ENCODE measurements around the gene OSBPL5.

The OSBPL5 gene, protein sequence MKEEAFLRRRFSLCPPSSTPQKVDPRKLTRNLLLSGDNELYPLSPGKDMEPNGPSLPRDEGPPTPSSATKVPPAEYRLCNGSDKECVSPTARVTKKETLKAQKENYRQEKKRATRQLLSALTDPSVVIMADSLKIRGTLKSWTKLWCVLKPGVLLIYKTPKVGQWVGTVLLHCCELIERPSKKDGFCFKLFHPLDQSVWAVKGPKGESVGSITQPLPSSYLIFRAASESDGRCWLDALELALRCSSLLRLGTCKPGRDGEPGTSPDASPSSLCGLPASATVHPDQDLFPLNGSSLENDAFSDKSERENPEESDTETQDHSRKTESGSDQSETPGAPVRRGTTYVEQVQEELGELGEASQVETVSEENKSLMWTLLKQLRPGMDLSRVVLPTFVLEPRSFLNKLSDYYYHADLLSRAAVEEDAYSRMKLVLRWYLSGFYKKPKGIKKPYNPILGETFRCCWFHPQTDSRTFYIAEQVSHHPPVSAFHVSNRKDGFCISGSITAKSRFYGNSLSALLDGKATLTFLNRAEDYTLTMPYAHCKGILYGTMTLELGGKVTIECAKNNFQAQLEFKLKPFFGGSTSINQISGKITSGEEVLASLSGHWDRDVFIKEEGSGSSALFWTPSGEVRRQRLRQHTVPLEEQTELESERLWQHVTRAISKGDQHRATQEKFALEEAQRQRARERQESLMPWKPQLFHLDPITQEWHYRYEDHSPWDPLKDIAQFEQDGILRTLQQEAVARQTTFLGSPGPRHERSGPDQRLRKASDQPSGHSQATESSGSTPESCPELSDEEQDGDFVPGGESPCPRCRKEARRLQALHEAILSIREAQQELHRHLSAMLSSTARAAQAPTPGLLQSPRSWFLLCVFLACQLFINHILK

DNA sequence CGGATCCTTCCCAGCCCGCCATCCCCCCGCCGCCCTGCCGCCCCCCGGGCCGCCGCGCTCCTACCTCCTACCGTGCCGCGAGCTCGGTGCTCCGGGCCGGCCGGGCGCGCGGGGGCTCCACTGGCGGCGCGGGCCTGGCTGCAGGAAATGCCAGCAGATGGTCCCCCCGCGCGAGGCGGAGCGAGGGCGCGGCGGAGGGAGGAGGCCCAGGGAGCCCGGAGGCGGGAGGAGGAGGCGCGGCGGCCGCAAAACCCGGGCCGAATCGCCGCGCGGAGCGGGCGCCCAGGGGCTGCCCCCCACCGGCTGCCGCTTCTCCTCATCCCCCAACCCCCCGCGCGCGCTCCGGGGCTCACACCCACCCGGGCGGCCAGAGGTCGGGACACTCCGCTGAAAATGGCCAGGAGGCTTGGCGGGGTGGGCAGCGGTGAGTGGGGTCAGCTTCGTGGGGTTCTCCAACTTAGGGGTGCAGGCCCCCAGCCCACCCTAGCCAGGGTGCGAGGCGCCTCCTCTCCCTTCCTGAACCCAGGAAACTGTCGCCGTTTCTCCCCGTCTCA lies at the start of gene OSBPL5:
TSS of gene OSBPL5 (minus strand) at position 159 of the 554 bp plus-strand sequence. CDS start 36,162 bp downstream, outside the sequence.
- DNase-seq (ENCODE audit: low spot score), result peak; percentile 91

DNA sequence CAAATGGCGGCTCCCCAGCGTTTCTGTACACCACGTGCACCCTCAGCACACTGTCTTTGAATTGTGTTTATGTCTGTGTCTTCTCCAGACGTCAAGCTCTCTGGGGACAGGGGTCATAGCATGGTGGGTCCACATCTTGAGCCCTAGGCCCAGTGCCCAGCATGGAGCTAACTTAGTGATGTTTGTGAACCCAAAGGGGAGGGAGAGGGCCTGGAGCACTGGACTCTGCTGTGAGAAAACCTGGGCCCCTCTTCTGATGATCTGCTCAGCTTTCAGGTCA lies 49.2 kb upstream of the OSBPL5 start:
- no peak for DNase-seq (ENCODE audit: low spot score)

DNA sequence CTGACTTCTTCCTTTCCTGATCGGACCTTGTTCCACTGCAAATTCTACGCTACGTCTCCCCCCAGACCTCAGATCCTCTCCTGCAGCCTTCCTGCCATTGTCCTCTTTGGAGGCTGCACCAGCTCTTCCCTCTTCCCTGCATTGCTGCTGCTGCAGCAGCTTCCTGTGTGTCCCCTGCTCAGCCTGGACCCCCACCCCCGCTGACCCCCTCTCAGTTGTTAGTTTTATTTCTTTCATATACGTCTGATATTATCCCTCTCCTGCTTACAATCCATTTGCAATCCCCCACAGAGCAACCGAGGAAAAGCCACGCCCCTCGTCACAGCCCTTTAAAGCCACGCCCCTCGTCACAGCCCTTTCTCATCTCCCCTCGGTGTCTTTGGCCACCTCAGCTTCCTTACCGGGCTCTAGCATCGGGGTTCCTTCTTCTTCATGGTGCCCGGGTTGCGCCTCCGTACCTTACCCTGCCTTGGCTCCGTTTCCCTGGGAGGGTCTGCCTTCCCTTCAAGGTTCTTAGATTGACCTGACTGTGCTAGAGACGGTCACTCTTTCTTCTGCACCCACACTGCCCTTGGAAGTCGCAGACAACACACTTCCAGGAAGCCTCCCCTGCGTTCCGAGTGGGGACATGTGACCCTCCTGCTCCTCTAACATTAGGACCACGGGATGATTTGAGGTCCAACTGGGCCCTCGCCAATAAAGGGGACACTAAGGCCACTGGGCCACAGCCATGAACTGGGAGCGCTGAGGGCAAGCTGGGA lies 48.7 kb upstream of the OSBPL5 start:
- no peak for DNase-seq (ENCODE audit: low spot score)

DNA sequence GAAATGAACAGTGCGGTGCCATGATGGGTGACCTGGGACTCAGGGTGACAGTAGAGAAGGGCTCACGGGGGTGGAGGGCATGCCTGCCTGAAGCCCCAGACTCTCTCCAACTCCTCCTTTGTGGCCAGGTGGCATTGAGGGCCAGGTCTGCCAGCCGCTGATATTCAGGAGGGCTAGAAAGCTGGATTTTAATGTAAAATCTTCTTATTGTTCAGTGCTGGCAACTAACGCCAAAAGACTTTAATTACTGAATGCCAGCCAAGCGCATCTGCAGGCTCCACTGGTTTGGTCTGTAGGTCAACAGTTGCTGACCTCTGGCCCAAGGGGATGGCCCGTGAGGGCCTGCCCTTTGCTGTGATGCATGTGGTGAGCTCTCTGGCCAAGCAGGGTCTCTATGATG lies 43.2 kb upstream of the OSBPL5 start:
- no peak for DNase-seq (ENCODE audit: low spot score)

DNA sequence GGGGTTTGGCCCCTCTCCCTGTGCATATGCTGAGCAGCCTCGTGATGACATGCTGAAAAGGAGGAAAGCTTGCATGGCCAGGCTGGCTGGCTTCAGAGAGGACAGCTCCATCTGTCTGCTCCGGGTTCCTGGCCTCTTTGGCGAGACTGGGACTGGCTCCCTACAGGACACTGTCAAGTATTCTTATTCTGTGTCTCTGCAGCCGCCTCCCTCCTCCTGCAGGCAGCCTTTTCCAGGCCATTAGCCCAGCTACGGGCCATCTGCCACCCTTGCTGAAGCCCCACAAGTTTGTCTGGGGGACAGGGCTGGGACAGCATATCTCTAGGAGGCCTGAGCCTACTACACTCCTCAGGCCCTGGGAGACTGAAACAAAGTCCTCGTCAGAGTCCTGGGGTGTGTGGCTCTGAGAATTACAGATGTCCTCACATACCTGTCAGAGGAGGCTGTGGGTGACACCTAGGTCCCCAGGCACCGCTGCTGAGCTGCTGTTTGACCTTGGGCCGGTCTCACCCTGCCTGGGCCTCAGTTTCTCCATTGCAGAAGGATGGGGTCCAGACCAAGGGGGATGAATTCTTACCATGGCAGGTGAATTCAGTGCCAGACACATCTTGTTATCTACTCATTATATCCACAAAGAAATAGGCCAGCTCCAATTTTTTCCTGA lies 42.5 kb upstream of the OSBPL5 start:
- DNase-seq (ENCODE audit: low spot score), result no peak

DNA sequence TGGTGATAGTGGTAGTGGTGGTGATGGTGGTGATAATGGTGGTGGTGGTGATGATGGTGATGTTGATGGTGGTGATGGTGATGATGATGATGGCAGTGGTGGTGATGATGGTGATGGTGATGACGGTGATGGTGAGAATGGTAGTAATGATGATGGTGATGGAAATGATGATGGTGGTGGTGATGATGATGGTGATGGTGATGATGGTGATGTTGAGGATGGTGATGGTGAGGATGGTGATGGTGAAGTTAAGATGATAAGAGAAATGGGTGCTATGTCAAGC lies 41.8 kb upstream of the OSBPL5 start:
- DNase-seq (ENCODE audit: low spot score), result no peak

DNA sequence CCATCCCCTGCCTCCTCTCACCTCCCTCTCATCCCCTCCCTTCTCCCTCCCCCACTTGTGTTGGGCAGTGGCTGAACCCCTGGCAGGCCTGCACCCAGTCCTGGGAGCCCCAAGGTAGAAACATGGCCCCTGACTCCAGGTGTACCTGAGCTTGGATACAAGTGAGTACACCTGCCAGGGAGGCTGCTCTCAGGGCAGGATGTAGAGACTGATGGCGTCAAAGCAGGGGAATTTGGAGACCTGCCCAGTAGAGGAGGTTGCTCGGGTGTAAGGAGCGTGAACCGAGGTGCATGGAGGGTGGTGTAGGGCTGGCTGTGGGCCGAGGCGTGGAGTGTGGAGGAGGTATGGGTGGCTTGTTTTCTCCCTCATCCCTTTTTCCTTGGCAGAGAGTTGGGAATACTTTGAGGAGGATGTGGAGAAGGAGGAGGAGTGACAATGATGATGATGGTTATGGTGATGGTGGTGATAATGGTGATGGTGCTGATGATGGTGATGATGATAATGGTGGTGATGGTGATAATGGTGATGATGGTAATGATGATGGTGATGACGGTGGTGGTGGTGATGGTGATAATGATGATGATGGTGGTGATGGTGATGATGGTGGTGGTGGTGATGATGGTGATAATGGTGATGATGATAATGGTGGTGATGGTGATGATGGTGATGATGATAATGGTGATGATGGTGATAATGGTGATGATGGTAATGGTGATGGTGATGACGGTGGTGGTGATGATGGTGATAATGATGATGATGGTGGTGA lies 41.2 kb upstream of the OSBPL5 start:
- DNase-seq (ENCODE audit: low spot score), result no peak

DNA sequence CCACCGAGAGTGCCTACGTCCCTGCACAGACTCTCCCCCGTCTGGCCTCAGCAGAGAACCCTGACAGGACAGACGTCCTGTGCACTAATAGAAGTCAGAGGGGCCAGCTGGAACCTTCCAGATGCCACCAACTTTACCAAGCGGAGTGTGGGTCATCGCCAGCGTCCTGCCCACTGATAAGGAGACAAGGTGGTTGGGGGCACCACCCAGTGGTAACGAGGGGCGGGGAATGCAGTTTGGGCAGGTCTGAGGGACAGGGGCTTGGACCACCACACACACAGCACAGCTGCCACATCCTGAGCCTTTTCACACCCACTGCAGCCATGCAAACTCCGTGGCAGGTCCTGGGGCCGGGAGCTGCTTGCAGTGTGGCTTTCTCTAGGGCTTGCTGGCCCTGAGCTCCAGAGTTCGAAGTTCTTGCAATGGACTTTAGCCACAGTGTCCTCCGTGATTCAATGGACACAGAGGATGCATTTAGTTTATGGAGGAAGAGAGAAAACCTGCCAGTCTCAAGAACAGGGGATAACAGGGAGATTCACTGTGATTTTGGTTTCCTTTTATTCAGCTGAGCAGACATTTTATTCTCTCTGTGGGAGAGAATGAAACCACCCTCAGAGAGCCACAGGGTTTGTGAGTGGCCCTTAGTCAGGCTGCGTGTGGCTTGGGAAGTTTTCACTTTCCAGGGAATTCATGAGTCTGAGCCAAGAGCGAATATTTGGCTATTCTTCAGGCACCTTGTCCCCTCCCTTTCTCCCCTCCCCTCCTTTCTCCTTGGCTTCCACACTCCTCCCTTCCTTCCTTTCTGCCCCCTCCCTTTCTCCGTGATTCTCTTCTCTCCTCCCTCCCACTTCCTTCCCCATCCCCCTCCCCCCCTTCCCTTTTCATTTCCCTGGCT lies 40.4 kb upstream of the OSBPL5 start:
- no peak for DNase-seq (ENCODE audit: low spot score)

DNA sequence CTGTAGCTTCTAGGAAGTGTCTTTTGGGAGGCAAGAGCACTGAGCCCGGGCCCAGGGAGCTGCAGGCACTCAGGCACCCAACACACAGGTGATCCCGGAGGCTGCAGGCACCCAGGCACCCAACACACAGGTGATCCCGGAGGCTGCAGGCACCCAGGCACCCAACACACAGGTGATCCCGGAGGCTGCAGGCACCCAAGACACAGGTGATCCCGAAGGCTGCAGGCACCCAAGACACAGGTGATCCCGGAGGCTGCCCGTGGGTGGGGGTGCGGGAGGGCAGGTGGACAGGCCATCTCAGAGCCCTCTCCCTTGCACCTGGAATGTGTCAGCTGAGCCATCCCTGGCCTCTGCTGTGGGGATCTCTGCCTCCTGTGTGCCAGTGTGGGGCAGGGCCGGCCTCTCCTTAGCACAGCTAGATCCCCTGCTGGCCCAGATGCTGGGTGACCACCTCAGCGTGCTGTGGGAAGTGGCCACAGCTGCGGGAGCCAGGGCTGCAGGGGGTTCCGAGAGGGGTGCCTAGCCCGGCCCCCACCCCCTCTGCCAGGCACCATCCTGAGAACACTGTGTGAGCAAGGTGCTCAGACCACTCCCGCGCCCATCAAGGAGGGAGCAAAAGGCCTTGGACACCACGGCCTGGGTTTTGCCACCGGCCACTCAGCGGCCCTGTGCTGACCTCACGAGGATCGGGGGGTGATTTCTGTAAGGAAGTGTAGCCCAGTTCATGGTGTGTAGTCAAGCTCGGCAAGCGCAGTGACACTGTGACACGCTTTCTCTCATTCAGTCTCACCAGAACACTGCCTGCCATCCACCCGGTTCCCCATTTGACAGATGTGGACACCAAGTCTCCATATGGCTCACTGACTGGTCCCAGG lies 39.3 kb upstream of the OSBPL5 start:
- DNase-seq (ENCODE audit: low spot score), result no peak

DNA sequence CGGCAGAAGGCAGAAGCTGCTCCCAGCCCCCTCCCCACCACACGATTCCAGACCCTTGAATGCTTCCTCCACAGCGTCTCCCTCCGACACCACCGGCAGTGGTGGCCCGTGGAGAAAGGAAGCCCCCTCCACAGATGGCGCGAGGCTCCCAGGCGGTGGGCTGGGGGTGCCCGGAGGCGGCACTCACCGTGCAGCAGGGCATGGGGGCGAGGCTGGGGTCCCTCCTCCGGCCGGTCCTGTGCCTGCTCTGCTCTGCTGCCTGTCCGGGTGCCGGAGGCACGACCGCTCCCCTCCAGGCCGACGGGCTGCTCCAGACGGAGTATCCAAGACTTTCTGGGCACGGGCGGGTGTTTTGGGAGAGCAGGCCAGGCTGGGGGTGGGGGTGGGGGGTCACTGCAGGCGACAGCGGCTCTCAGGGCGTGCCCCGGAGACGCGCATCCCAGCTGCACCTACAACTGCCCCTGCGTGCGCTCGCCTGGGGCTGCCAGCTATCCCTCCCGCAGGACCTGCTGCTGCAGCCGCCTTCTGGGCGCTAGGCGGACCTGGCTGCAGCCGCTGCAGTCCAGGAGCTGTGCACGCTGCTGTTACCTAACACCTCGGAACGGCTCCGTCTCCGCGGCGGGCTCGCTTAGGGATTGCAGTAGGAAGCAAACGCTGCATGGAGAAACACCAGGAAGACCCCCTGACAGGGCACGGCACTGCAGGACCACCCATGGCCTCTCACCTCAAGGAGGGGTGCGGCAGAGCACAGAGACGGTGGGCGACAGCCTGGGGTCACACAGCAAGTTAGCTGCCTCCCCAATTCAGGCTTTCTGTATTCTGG lies 38.3 kb upstream of the OSBPL5 start:
- DNase-seq (ENCODE audit: low spot score), result no peak

DNA sequence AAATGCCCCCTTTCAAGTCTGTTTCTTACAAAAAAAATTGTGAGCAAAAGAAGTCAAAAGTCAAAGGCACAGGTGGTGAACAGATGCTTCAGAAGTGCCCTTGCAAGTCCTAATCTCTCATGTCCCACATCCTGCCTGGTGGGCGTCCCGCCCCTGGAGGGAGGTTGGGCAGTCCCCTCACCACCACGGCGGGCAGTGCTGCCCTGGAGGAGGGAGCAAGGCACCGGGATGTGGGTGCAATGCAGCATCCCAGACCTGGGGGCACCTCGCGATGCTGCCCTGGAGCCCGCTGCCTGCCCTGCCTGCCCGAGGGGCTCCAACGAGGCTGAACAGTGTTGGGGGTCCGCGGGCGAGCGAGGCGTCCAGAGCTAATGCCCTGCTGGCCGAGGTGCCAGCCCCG lies 37.6 kb upstream of the OSBPL5 start:
- DNase-seq (ENCODE audit: low spot score), result no peak

DNA sequence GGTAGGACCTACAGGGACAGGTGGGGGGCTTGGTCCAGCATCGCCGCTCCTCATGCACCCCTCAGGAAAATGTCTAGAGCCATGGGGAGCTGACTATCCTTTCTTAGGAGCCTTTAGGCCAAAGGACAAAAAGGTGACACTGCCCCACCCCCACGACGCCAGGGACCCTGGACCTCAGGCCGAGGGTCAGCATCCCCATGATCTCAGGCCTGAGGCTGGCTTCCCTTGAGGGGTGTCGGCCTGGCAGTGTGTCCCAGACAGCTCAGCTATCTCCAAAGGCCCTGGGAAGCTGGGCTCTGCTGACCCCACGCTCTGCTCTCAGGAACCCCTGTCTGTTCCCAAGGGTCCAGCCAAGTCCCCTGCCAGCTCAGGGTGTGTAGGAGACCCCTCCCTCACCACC lies 37.2 kb upstream of the OSBPL5 start:
- DNase-seq (ENCODE audit: low spot score), result no peak

DNA sequence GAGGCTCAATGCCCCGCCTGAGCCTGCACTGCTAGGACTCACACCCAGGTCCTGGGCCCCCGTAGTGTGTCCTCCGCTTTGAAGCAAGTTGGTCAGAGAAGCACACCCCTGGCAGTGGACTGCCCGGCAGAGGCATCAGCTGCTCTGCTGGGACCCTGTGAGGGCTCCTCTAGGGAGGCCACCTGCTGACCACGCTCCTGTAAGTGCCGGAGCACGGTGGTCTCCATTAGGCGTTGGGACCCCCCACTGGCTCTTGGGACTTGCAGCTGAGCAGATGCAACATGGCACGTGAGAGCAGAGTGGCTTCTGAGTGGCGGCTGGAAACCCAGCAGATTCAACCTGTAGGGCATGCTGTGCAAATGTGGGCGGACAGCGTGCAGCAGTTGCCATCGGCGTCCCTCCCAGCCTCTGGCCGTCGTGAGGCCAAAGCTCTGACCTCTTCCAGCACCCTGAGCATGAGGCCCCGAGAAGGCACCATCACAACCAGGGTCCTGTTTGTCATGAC lies 36.6 kb upstream of the OSBPL5 start:
- no peak for DNase-seq (ENCODE audit: low spot score)

DNA sequence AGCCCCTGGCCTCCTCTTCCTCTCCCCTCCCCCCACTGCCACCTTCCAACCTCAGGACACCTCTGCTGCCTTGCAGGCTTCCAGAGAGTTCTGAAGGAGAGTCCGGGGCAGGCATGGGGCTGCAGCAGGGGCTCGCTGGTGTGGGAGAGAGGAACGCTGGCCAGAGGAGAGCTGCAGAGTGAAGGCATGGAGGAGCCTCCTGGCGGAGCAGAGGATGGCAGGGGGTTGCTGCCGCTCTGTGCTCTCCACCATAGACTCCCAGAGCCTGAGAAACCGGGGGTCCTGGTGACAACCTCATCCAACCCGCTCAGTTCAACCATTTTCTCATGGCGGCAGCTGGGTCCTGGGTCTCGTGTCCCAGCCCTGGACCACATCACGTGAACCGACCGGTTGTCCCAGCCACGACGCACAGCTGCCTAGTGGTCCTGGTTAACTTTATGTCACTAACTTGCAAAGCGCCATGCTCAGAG lies 36.0 kb upstream of the OSBPL5 start:
- DNase-seq (ENCODE audit: low spot score), result no peak

DNA sequence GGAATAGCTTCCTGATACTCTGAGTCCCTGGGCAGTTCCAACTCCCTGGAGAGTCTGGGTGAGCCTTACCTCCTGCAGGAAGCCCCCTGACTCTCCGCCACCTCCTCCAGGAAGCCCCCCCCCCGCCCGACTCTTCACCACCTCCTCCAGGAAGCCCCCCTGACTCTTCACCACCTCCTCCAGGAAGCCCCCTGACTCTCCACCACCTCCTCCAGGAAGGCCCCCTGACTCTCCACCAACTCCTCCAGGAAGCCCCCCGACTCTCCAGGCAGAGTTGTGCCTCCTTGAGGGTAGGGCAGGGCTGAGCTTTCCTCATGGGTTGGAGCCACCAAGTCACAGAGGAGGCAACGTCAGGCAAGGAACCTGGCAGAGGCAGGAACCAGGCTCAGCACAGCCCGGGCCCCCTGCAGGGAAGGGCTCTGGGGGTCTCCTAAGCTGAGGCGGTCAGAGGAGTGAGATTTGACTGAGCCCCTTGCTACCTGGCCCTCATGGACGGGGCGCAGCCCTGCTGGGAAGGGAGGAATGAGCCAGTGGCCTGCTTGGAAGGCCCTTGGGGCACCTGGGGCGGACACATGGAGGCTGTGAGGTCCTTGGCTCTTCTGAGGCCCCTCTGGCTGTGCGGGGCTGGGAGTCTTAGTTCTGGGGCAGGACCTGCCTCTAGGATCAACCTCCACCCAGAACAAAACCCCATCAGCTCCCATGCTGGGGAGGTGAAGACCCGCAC lies 35.4 kb upstream of the OSBPL5 start:
- DNase-seq (ENCODE audit: low spot score), result no peak

DNA sequence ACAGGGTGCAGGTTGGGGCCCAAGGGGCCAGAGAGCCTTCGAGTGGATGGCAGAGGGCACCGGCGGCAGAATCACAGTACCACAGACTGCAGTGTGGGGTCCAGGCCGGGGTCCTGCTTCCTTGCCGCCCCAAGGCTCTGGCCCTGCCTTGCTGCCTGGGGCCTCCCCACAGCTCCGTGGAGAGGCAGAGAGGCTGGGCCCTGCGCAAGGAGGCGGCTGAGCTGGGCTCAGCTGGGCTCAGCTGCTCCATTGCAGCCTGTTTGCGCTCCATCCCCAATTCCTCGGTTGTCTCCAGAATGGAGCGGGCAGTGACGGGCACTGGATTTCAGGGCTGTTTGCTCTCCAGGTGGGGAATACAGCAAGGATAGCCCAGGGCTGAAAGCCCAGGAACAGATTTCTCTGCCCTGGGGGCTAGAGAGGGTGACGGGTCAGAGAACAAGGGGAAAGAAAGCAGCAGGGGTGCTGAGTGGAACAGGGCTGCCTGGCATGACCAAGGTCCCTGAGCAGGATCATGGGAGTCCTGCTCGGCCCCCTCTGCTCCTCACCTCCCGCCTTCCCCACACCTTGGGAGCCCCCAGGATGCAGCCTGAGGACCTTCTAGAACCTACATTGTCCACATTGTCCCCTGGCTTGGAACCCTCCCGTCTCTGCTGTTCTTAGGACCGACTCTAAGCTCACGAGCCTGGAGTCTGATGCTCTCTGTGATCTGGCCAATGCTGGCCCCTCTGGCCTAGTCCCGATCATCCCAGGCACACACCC lies 34.6 kb upstream of the OSBPL5 start:
- DNase-seq (ENCODE audit: low spot score), result no peak

DNA sequence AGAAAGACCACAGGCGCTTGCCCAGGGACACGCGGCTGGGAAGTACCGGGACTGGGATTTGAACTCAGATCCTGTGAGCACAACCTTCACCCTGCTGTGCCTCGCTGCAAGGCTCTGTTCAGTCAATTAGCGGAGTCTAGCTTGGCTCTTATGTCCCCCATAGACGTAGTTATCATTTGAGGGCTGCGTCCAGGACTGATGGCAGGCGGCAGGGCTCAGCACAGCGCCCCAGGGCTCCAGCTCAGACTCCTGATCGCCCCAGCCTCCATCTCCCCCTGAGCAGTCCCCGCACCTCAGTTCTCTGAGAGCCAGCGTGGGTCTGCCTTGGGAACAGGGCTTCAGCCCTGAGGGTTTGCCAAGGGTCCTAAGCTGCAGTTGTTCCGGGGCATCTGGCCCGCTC lies 33.7 kb upstream of the OSBPL5 start:
- DNase-seq (ENCODE audit: low spot score), result no peak

Measured in AG20443 (cell line).